PC-9 (cell line): ENCODE data around the gene CD68. TPM values are rescaled to one million over a fixed set of nuclear protein-coding genes. Genes with fewer than 3 reads are reported as not detected.

ENCODE experiments used
- BruUV-seq: library from RNA; stranded (reverse); fragments of 400-500 nt; replicated peaks from 2 replicates; lab custom pipeline; 2021; lab: Mats Ljungman, UMichigan
- CTCF ChIA-PET: fragments of 300-600 bp; sonication (Branson Sonifier 250); formaldehyde crosslinking; loops from one replicate; lab custom pipeline; 2022; ENCODE audit warnings: antibody characterized with exemption; lab: Charles Lee
- POLR2A ChIA-PET: fragments of 300-600 bp; sonication (Branson Sonifier 250); formaldehyde crosslinking; loops from one replicate; lab custom pipeline; 2022; ENCODE audit warnings: antibody characterized with exemption; ENCODE audit not compliant: unreplicated experiment; lab: Charles Lee
- DNase-seq, 2 experiments: peaks; one replicate each; pipeline versions ENCODE4 v3.0.0 to v3.0.0-alpha.2; 2015 to 2022; ENCODE audit warnings: mixed read lengths in 1 of 2
- H2AFZ ChIP-seq: fragments of 200-600 bp; sonication (generic); 2 replicates; pipeline ENCODE4 v1.8.1; 2017; ENCODE audit warnings: antibody characterized with exemption
- H3F3A ChIP-seq: fragments of 200-600 bp; sonication (generic); 2 replicates; pipeline ENCODE4 v1.8.1; 2017; ENCODE audit warnings: antibody characterized with exemption, mild to moderate bottlenecking, low read depth; ENCODE audit not compliant: insufficient read depth
- H3K27ac ChIP-seq: fragments of 200-600 bp; sonication (generic); 2 replicates; pipeline ENCODE4 v1.6.1; 2016; ENCODE audit warnings: mixed run types
- H3K27me3 ChIP-seq: fragments of 200-600 bp; sonication (generic); 2 replicates; pipeline ENCODE4 v1.6.1; 2016; ENCODE audit warnings: low read depth, mixed run types; ENCODE audit not compliant: insufficient read depth
- H3K36me3 ChIP-seq: fragments of 200-600 bp; sonication (generic); 2 replicates; pipeline ENCODE4 v1.6.1; 2016; ENCODE audit warnings: low read depth, mixed run types
- H3K4me1 ChIP-seq: fragments of 200-600 bp; sonication (generic); replicated peaks from 2 replicates; pipeline ENCODE4 v1.6.1; 2016; ENCODE audit warnings: mixed run types; ENCODE audit not compliant: insufficient read depth
- H3K4me2 ChIP-seq: fragments of 200-600 bp; sonication (generic); 2 replicates; pipeline ENCODE4 v1.6.1; 2017; ENCODE audit warnings: mixed run types
- H3K4me3 ChIP-seq: fragments of 200-600 bp; sonication (generic); 2 replicates; pipeline ENCODE4 v1.6.1; 2016; ENCODE audit warnings: mixed run types
- H3K79me2 ChIP-seq: fragments of 200-600 bp; sonication (generic); 2 replicates; pipeline ENCODE4 v1.6.1; 2017; ENCODE audit warnings: low read depth, mixed run types
- H3K9me2 ChIP-seq: fragments of 200-600 bp; sonication (generic); 2 replicates; pipeline ENCODE4 v1.8.1; 2017; ENCODE audit warnings: mild to moderate bottlenecking; ENCODE audit not compliant: insufficient read depth
- H3K9me3 ChIP-seq: fragments of 200-600 bp; sonication (generic); 2 replicates; pipeline ENCODE4 v1.8.1; 2016; ENCODE audit warnings: low read depth; ENCODE audit not compliant: insufficient read depth
- H4K20me1 ChIP-seq: fragments of 200-600 bp; sonication (generic); 2 replicates; pipeline ENCODE4 v1.8.1; 2017; ENCODE audit not compliant: insufficient read depth
- CTCF ChIP-seq: fragments of 200-600 bp; sonication (generic); conservative IDR thresholded peaks from 2 replicates; pipeline ENCODE4 v1.6.1; 2017; ENCODE audit warnings: mixed run types, antibody characterized with exemption, mild to moderate bottlenecking, moderate library complexity
- EZH2 ChIP-seq: fragments of 200-600 bp; sonication (generic); IDR thresholded peaks from 2 replicates; pipeline ENCODE4 v1.8.0; 2017; ENCODE audit warnings: antibody characterized with exemption, low read depth
- intact Hi-C: fragments of 100-400 bp; cut with micrococcal nuclease; formaldehyde crosslinking; loops from one replicate; pipeline ENCODE4 v1.10.0; 2022; ENCODE audit not compliant: unreplicated experiment
- total RNA-seq: library from RNA; stranded (reverse); gene quantifications from 2 replicates; pipeline ENCODE4 v1.2.3, GENCODE V29; 2021

The CD68 gene
- total RNA-seq, 1 experiment from 2014 or later: 37.0 TPM

GRCh38 chr17:7579834-7580603 lies 581 bp downstream of the CD68 start:
- Histone ChIP-seq H3K27ac (peak overlapping the region; percentile 88), H3K4me3 (peak overlapping the region; percentile 38; the same call in 1 of the 2 replicates), H3K4me1 (peaks cover 52% of the 10 kb centered on the region), H3K27me3 (no peaks in the 10 kb centered on the region), H3K36me3 (peaks cover 24% of the 10 kb centered on the region), H3F3A (peaks cover 49% of the 10 kb centered on the region), H3K9me2 (no peaks in the 10 kb centered on the region), H3K4me2 (peak overlapping the region; percentile 72), H4K20me1 (peaks cover 40% of the 10 kb centered on the region), H2AFZ (no peak overlapping the region), H3K9me3 (no peaks in the 10 kb centered on the region), H3K79me2 (peaks cover 37% of the 10 kb centered on the region)
- CTCF ChIA-PET: interaction anchor here (0.5 to 1.1 kb wide), 3 partner anchors 25 to 298 kb away, joined by 3 to 4 read pairs (median 3); partner anchors contain the start of genes SLC2A4 and TP53
- POLR2A ChIA-PET: interaction anchor here (0.6 to 1.2 kb wide), 6 partner anchors 9 to 200 kb away, joined by 3 to 8 read pairs (median 4); partner anchors contain the start of genes CHRNB1 and TP53
- intact Hi-C loops: loop anchor here (10.0 kb wide), 3 partner anchors 275 to 535 kb away; partner anchors contain the start of genes CHD3, CYB5D1, NAA38 and SLC16A11
- no TSS peak for BruUV-seq
- no peak for DNase-seq
- TF ChIP-seq EZH2 (no peak), CTCF (no peak)

DNA sequence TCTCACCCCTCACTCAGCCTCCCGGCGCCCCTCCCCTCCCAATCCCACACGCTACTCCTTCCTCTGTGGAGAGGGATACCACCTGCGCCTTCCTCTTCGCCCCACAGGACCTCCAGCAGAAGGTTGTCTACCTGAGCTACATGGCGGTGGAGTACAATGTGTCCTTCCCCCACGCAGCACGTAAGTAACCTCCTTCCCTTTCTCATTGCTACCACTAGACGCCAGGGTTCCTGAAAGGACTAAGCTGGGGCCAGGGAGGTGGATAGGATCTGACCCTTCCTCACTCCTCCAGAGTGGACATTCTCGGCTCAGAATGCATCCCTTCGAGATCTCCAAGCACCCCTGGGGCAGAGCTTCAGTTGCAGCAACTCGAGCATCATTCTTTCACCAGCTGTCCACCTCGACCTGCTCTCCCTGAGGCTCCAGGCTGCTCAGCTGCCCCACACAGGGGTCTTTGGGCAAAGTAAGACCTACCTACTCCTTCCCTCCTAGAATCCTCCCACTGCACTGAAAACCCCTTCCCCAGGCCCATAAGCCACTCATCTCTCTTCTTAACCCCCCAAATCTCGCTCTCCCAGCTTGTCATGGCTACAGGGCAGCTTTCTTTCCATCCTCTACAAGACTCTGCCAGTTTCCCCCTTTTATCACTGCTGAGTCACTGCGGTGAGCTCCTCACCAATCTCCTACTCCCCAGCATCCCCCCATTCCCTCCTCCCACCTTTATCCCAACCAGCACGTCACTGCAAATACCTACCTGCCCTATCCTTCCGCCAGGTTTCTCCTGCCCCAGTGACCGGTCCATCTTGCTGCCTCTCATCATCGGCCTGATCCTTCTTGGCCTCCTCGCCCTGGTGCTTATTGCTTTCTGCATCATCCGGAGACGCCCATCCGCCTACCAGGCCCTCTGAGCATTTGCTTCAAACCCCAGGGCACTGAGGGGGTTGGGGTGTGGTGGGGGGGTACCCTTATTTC lies 1.5 kb downstream of the CD68 start:
- TF ChIP-seq EZH2: no peak
- TF ChIP-seq CTCF: no peak
- no peaks in the 10 kb centered on the region for H3K9me2 ChIP-seq
- no peaks in the 10 kb centered on the region for H3K9me3 ChIP-seq
- no peak overlapping the region for H3K4me3 ChIP-seq
- ChIA-PET CTCF (no interaction called here), POLR2A (interaction anchor here (0.6 to 0.7 kb wide), 3 partner anchors 46 to 1808 kb away, joined by 3 to 6 read pairs (median 4); no protein-coding TSS in a partner anchor)
- intact Hi-C loops: loop anchor here (10.0 kb wide), 3 partner anchors 274 to 536 kb away; partner anchors contain the start of genes CHD3, CYB5D1, NAA38 and SLC16A11
- H3K4me1 ChIP-seq: peaks cover 44% of the 10 kb centered on the region
- DNase-seq: no peak
- peaks cover 37% of the 10 kb centered on the region for H3K79me2 ChIP-seq
- peaks cover 31% of the 10 kb centered on the region for H4K20me1 ChIP-seq
- H3K36me3 ChIP-seq: peaks cover 15% of the 10 kb centered on the region
- no peak overlapping the region for H3K4me2 ChIP-seq
- BruUV-seq: no TSS peak
- H3K27ac ChIP-seq: no peak overlapping the region; the same call in 1 of the 2 replicates
- no peaks in the 10 kb centered on the region for H3K27me3 ChIP-seq
- no peak overlapping the region for H2AFZ ChIP-seq
- H3F3A ChIP-seq: peaks cover 40% of the 10 kb centered on the region
